ENCODE data around the gene CDK19.

DNA sequence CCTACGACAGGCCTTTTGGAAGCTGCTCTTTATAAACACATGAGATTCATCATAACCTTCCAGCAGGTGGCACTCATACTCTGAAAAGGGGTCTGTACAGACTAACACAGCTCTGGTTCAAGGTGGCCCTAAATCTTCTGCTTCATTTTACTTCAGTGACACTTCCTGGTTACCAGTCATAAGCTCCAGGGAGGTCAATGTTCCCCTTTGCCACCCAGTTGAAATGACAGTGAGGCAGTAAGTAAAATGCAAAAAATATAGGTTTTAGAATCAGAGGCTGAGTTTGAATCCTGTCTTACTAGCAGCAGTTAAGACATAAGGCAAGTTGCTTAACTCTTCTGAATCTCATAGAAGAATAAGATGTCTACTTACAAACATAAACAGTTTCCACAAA lies 132.8 kb downstream of the CDK19 start:
- TF ChIP-seq TAF1 (IDR thresholded peaks at IDR 0.05; ENCODE audit: low read depth) (no peak), RAD21 (conservative IDR thresholded peaks at IDR 0.05) (peak; percentile 81), EZH2 (IDR thresholded peaks at IDR 0.05; ENCODE audit: borderline replicate concordance, insufficient read depth, low read length, poor library complexity, severe bottlenecking) (no peak), POLR2AphosphoS5 (IDR thresholded peaks at IDR 0.05) (no peak)

Measured in neural cell (in vitro differentiated cells).